K562 (cell line): ENCODE results near the gene SYS1. TPM values are rescaled to one million over a fixed set of nuclear protein-coding genes. Genes with fewer than 3 reads are reported as not detected.

Experiments used
- ATAC-seq: fragments of 200-7000 bp; cut with Tn5 transposase; 3 replicates; pipeline ENCODE4 v1.9.1; 2020; ENCODE audit warnings: moderate library complexity
- BruUV-seq: library from RNA; stranded (reverse); fragments of 400-500 nt; replicated peaks from 2 replicates; lab custom pipeline; 2021; lab: Mats Ljungman, UMichigan
- CTCF ChIA-PET: fragments of 300-600 bp; formaldehyde crosslinking; extraction: SDS; loops from one replicate; lab custom pipeline; 2021; ENCODE audit warnings: low intra/inter-chr PET ratio; lab: Yijun Ruan, JAX
- POLR2A ChIA-PET: fragments of 300-600, 350-650 bp; sonication (Branson Sonifier 250); formaldehyde crosslinking; extraction: SDS; loops from one replicate; lab custom pipeline; 2021; ENCODE audit warnings: antibody characterized with exemption, inconsistent platforms; lab: Yijun Ruan, JAX
- DNase-seq, 4 experiments: peaks; one replicate each; pipeline versions ENCODE4 v3.0.0 to v3.0.0-alpha.2; 2011 to 2018; ENCODE audit warnings: low spot score in 3 of 4, mixed read lengths in 3 of 4; ENCODE audit errors: extremely low read depth in 1 of 4
- FAIRE-seq: peaks from 2 replicates; lab custom pipeline; 2011; peaks lifted over from hg19 to GRCh38; lab: Jason Lieb, UNC
- H2AFZ ChIP-seq: 2 replicates; pipeline ENCODE4 v1.6.0; 2011; ENCODE audit warnings: low read depth, low read length, control low read depth, inconsistent platforms
- H3K27ac ChIP-seq: fragments of 200-600 bp; 3 replicates; pipeline ENCODE4 v1.8.0; 2011; ENCODE audit warnings: low read depth, mild to moderate bottlenecking, control low read depth, inconsistent platforms, low read length, moderate library complexity, mixed read lengths; ENCODE audit errors: extremely low read depth
- H3K27me3 ChIP-seq, 2 experiments: fragments of 300-600 bp in 1 of 2; 2 replicates in 1 of 2; 3 replicates in 1 of 2; pipeline versions ENCODE4 v1.6.0 to v1.8.0; 2011; ENCODE audit warnings: inconsistent platforms in 2 of 2, low read length in 2 of 2, mild to moderate bottlenecking in 1 of 2, mixed read lengths in 1 of 2, moderate library complexity in 1 of 2; ENCODE audit not compliant: control insufficient read depth in 2 of 2, insufficient read depth in 2 of 2
- H3K36me3 ChIP-seq: fragments of 300-600 bp; 3 replicates; pipeline ENCODE4 v1.8.0; 2011; ENCODE audit warnings: mild to moderate bottlenecking, low read length, inconsistent platforms; ENCODE audit not compliant: control insufficient read depth, insufficient read depth
- H3K4me1 ChIP-seq, 2 experiments: fragments of 200-600 bp in 1 of 2; replicated peaks in 1 of 2; 2 replicates in 1 of 2; 3 replicates in 1 of 2; pipeline versions ENCODE4 v1.5.1 to v1.8.0; 2011; ENCODE audit warnings: inconsistent platforms in 2 of 2, low read length in 2 of 2, mild to moderate bottlenecking in 1 of 2, mixed read lengths in 1 of 2, moderate library complexity in 1 of 2; ENCODE audit not compliant: control insufficient read depth in 2 of 2, insufficient read depth in 2 of 2
- H3K4me2 ChIP-seq: 2 replicates; pipeline ENCODE4 v1.6.1; 2011; ENCODE audit warnings: low read length, control low read depth, inconsistent platforms, mixed read lengths; ENCODE audit not compliant: insufficient read depth
- H3K4me3 ChIP-seq: fragments of 200-600 bp; sonication (generic), shearing (Covaris generic); 2 replicates; pipeline ENCODE4 v1.5.1; 2016; ENCODE audit warnings: control low read depth, inconsistent platforms
- H3K79me2 ChIP-seq: fragments of 200-600 bp; 3 replicates; pipeline ENCODE4 v1.8.0; 2011; ENCODE audit warnings: low read length, inconsistent platforms; ENCODE audit not compliant: control insufficient read depth, insufficient read depth
- H3K9ac ChIP-seq, 2 experiments: 2 replicates each; pipeline versions ENCODE4 v1.6.0 to v1.6.1; 2011; ENCODE audit warnings: low read depth in 2 of 2, low read length in 2 of 2, control low read depth in 1 of 2, inconsistent platforms in 1 of 2, mild to moderate bottlenecking in 1 of 2, mixed read lengths in 1 of 2; ENCODE audit not compliant: insufficient read depth in 1 of 2
- H3K9me1 ChIP-seq: one replicate; pipeline ENCODE4 v1.6.0; 2011; ENCODE audit warnings: inconsistent platforms, mild to moderate bottlenecking, low read length, moderate library complexity; ENCODE audit not compliant: control insufficient read depth, insufficient read depth
- H3K9me3 ChIP-seq: replicated peaks from 2 replicates; pipeline ENCODE4 v1.5.1; 2011; ENCODE audit warnings: low read depth, low read length, inconsistent platforms; ENCODE audit not compliant: control insufficient read depth, insufficient read depth
- H4K20me1 ChIP-seq: replicated peaks from 2 replicates; pipeline ENCODE4 v1.6.1; 2011; ENCODE audit warnings: low read length, inconsistent platforms, mixed read lengths; ENCODE audit not compliant: control insufficient read depth, insufficient read depth
- CBX1 ChIP-seq: sonication (generic); IDR thresholded peaks from 2 replicates; pipeline ENCODE4 v1.6.1; 2016; ENCODE audit warnings: antibody characterized with exemption, low read depth, mild to moderate bottlenecking
- CBX3 ChIP-seq, 2 experiments: IDR thresholded peaks; 1 replicate in 1 of 2; 2 replicates in 1 of 2; pipeline ENCODE4 v1.6.1; 2012; ENCODE audit warnings: inconsistent platforms in 2 of 2, low read length in 2 of 2, borderline replicate concordance in 1 of 2, control low read depth in 1 of 2
- CBX5 ChIP-seq: IDR thresholded peaks from 2 replicates; pipeline ENCODE4 v1.6.1; 2014; ENCODE audit warnings: low read depth, borderline replicate concordance
- MECOM ChIP-seq: fragments of 250-450 bp; sonication (Bioruptor Pico); IDR thresholded peaks from 2 replicates; pipeline ENCODE4 v1.8.0; 2022; ENCODE audit warnings: inconsistent platforms
- RBM17 ChIP-seq: fragments of 200-400 bp; formaldehyde crosslinking; IDR thresholded peaks from 2 replicates; pipeline ENCODE4 v1.6.1; 2017; ENCODE audit warnings: low read depth, mild to moderate bottlenecking, low read length, borderline replicate concordance
- RFX7 ChIP-seq: fragments of 250-450 bp; sonication (Bioruptor Pico); IDR thresholded peaks from 2 replicates; pipeline ENCODE4 v1.5.1; 2021; ENCODE audit warnings: mild to moderate bottlenecking
- TRIM24 ChIP-seq, 2 experiments: fragments of 450-650 bp; IDR thresholded peaks; 2 replicates each; pipeline ENCODE4 v1.6.1; 2016
- TRIM28 ChIP-seq: fragments of 450-650 bp; IDR thresholded peaks from 2 replicates; pipeline ENCODE4 v1.6.1; 2017
- ZFP36 ChIP-seq: fragments of 150-350 bp; IDR thresholded peaks from 2 replicates; pipeline ENCODE4 v1.6.1; 2018; ENCODE audit warnings: low read length, low read depth; ENCODE audit not compliant: partially characterized antibody
- WGBS: fragments of 100-300 bp; shearing (Covaris generic); methylation state at CpG from one replicate; pipeline ENCODE4 v1.1.6; 2016; ENCODE audit warnings: low coverage, mixed read lengths; ENCODE audit not compliant: insufficient coverage; ENCODE audit errors: missing lambda C conversion rate; 5-methylcytosine and 5-hydroxymethylcytosine counted together
- in situ Hi-C: fragments of 300-500 bp; cut with MboI; formaldehyde crosslinking; loops from 4 replicates; pipeline ENCODE4 v1.15.0; 2018; ENCODE audit warnings: inconsistent platforms, mixed read lengths
- intact Hi-C: fragments of 100-400 bp; cut with micrococcal nuclease; formaldehyde crosslinking; loops from 2 replicates; pipeline ENCODE4 v1.14.2; 2022
- polyA plus RNA-seq, 8 experiments: library from polyadenylated mRNA; depleted of rRNA in 4 of 8; stranded (reverse) in 5 of 8; unstranded in 3 of 8; fragments of >200 nt; fragmentation: Nextera tagmentation in 2 of 8; fragmentation: Illumina TruSeq in 1 of 8; extraction: Ambion mirVana in 2 of 8; extraction: Trizol in 1 of 8; gene quantifications; 2 replicates each; pipeline versions ENCODE4 v1.2.1 to v1.2.3, GENCODE V29; 2011 to 2014; ENCODE audit warnings: inconsistent platforms in 1 of 8, missing spikeins in 1 of 8
- total RNA-seq, 7 experiments: library from RNA; depleted of rRNA in 6 of 7; stranded (reverse); fragments of >200 nt in 6 of 7; fragmentation: Illumina TruSeq in 2 of 7; extraction: Trizol in 2 of 7; gene quantifications; 2 replicates each; pipeline versions ENCODE4 v1.2.1 to v1.2.3, GENCODE V29; 2011 to 2021; ENCODE audit warnings: low replicate concordance in 1 of 7
- TF ChIP-seq, protein P1 (sequence below), 2 experiments: fragments of 450-650 bp in 1 of 2; sonication (generic) in 1 of 2; formaldehyde crosslinking in 1 of 2; IDR thresholded peaks in 1 of 2; conservative IDR thresholded peaks in 1 of 2; 2 replicates each; pipeline versions ENCODE4 v1.6.1 to v1.8.1; 2016 to 2023; ENCODE audit warnings: mild to moderate bottlenecking in 2 of 2, moderate library complexity in 2 of 2, inconsistent platforms in 1 of 2, missing genetic modification reagents in 1 of 2
- TF ChIP-seq, protein P2 (sequence below): sonication (generic); formaldehyde crosslinking; IDR thresholded peaks from 2 replicates; pipeline ENCODE4 v1.8.1; 2023; ENCODE audit warnings: mild to moderate bottlenecking, missing genetic modification reagents, moderate library complexity
- TF ChIP-seq, protein P3 (sequence below): fragments of 450-650 bp; IDR thresholded peaks from 2 replicates; pipeline ENCODE4 v1.6.1; 2018; ENCODE audit warnings: mild to moderate bottlenecking, low read depth; ENCODE audit not compliant: partially characterized antibody

Gene SYS1
- total and polyA plus RNA-seq, 9 of the 15 experiments (the other 6 are each of a cell fraction or from before 2014, with no cell fraction given): 11.1 to 25.2 (median 17.5) TPM

DNA sequence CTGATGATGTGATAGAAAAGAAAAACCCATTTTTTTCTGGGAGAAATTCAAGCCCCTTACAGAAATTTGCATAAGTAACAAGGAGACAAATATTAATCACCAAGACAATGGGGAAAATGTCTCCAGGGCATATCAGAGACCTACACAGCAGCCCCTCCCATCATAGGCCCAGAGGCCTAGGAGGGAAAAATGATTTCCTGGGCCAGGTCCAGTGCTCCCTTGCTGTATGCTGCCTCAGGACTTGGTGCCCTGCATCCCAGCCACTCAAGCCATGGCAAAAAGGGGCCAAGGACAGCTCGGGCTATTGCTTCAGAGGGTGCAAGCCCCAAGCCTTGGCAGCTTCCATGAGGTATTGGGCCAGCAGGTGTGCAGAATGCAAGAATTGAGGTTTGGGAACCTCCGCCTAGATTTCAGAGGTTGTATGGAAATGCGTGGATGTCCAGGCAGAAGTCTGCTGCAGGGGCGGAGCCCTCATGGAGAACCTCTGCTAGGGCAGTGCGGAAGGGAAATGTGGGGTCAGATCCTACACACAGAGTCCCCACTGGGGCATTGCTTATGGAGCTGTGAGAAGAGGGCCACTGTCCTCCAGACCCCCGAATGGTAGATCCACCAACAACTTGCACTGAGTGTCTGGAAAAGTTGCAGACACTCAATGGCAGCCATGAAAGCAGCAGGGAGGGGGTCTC is 37.5 kb downstream of the SYS1 start:
- Histone ChIP-seq H3K79me2 (no peaks in the 10 kb centered on the region), H3K27me3 (no peaks in the 10 kb centered on the region; a peak in 1 of 5 replicates), H2AFZ (no peak overlapping the region), H3K4me3 (no peak overlapping the region), H3K4me1 (peaks cover under 1% of the 10 kb centered on the region in 2 experiments; a peak in 3 of 5 replicates), H3K36me3 (no peaks in the 10 kb centered on the region)
- CTCF ChIA-PET: no interaction called here
- no peak for FAIRE-seq
- POLR2A ChIA-PET: no interaction called here
- 22% methylated on average over 6 of the region's 6 CpGs for WGBS
- no TSS peak for BruUV-seq
- intact Hi-C loops: no loop called here
- TF ChIP-seq, protein P1, sequence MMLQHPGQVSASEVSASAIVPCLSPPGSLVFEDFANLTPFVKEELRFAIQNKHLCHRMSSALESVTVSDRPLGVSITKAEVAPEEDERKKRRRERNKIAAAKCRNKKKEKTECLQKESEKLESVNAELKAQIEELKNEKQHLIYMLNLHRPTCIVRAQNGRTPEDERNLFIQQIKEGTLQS (IDR thresholded peaks at IDR 0.05): no peak
- TF ChIP-seq, protein P1 (CRISPR knock-in tag; conservative IDR thresholded peaks at IDR 0.05): no peak
- TF ChIP-seq MECOM (CRISPR knock-in tag): no peak
- TF ChIP-seq, protein P2, sequence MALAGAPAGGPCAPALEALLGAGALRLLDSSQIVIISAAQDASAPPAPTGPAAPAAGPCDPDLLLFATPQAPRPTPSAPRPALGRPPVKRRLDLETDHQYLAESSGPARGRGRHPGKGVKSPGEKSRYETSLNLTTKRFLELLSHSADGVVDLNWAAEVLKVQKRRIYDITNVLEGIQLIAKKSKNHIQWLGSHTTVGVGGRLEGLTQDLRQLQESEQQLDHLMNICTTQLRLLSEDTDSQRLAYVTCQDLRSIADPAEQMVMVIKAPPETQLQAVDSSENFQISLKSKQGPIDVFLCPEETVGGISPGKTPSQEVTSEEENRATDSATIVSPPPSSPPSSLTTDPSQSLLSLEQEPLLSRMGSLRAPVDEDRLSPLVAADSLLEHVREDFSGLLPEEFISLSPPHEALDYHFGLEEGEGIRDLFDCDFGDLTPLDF (CRISPR knock-in tag): no peak
- TF ChIP-seq CBX1: peak; percentile 91
- TF ChIP-seq TRIM28: peak; percentile 95
- TF ChIP-seq RFX7 (CRISPR knock-in tag): no peak
- peak in 1 of 2 experiments; percentile 91; a peak in 2 of 3 replicates for TF ChIP-seq CBX3 (IDR thresholded peaks at IDR 0.05; ENCODE audit: borderline replicate concordance in 1 of 2, low read length in 2 of 2)
- TF ChIP-seq TRIM24 (IDR thresholded peaks at IDR 0.05): peak in 1 of 2 experiments; percentile 62; a peak in 1 of 4 replicates
- TF ChIP-seq ZFP36: peak; percentile 68
- TF ChIP-seq CBX5: peak; percentile 97
- TF ChIP-seq, protein P3, sequence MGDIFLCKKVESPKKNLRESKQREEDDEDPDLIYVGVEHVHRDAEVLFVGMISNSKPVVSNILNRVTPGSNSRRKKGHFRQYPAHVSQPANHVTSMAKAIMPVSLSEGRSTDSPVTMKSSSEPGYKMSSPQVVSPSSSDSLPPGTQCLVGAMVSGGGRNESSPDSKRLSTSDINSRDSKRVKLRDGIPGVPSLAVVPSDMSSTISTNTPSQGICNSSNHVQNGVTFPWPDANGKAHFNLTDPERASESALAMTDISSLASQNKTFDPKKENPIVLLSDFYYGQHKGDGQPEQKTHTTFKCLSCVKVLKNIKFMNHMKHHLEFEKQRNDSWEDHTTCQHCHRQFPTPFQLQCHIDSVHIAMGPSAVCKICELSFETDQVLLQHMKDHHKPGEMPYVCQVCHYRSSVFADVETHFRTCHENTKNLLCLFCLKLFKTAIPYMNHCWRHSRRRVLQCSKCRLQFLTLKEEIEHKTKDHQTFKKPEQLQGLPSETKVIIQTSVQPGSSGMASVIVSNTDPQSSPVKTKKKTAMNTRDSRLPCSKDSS: peak; percentile 94
- TF ChIP-seq RBM17: no peak
- TF ChIP-seq, all 486 proteins: peak for 7
- no peaks in the 10 kb centered on the region for H4K20me1 ChIP-seq
- in situ Hi-C loops: no loop called here
- no peak overlapping the region for H3K9ac ChIP-seq
- no peak overlapping the region for H3K4me2 ChIP-seq
- peaks cover 10% of the 10 kb centered on the region for H3K9me3 ChIP-seq
- H3K9me1 ChIP-seq: no peaks in the 10 kb centered on the region
- no peak for DNase-seq
- ATAC-seq: no peak
- no peak overlapping the region for H3K27ac ChIP-seq
